GM12878 (cell line): ENCODE measurements around the gene IFNAR2. TPM values are rescaled to one million over a fixed set of nuclear protein-coding genes. Genes with fewer than 3 reads are reported as not detected.
A peak's percentile ranks its signal among the peaks of the same experiment; 100 is the strongest.

Source experiments
- ATF7 ChIP-seq: fragments of 450-650 bp; IDR thresholded peaks from 2 replicates; pipeline ENCODE4 v1.6.1; 2016; ENCODE audit warnings: low read depth, mild to moderate bottlenecking
- IKZF1 ChIP-seq: fragments of 450-650 bp; conservative IDR thresholded peaks from 2 replicates; pipeline ENCODE4 v1.6.1; 2017; ENCODE audit warnings: antibody characterized with exemption, mild to moderate bottlenecking
- JUNB ChIP-seq: IDR thresholded peaks from 2 replicates; pipeline ENCODE4 v1.6.1; 2016; ENCODE audit warnings: antibody characterized with exemption, mild to moderate bottlenecking
- JUND ChIP-seq: IDR thresholded peaks from 2 replicates; pipeline ENCODE4 v1.6.1; 2012; ENCODE audit warnings: low read depth, mild to moderate bottlenecking, low read length, improper control_type of control experiment, moderate library complexity
- LARP7 ChIP-seq: fragments of 450-650 bp; IDR thresholded peaks from 2 replicates; pipeline ENCODE4 v1.6.1; 2017; ENCODE audit warnings: mild to moderate bottlenecking
- POU2F2 ChIP-seq: IDR thresholded peaks from 3 replicates; pipeline ENCODE4 v1.6.1; 2011; ENCODE audit warnings: low read depth, mild to moderate bottlenecking, low read length, borderline replicate concordance
- YY1 ChIP-seq: IDR thresholded peaks from 2 replicates; pipeline ENCODE4 v1.6.1; 2011; ENCODE audit warnings: low read depth, mild to moderate bottlenecking, low read length
- polyA plus RNA-seq, 11 experiments: library from polyadenylated mRNA; depleted of rRNA in 4 of 11; unstranded in 6 of 11; stranded (reverse) in 5 of 11; fragments of >200 nt; fragmentation: Nextera tagmentation in 4 of 11; fragmentation: Illumina TruSeq in 1 of 11; extraction: Ambion mirVana in 4 of 11; extraction: Trizol in 1 of 11; gene quantifications; 1 replicate in 1 of 11; 2 replicates in 10 of 11; pipeline versions ENCODE4 v1.2.1 to v1.2.3, GENCODE V29; 2011 to 2016; ENCODE audit warnings: inconsistent platforms in 2 of 11, missing spikeins in 2 of 11, low read depth in 1 of 11
- total RNA-seq, 4 experiments: library from RNA; depleted of rRNA in 3 of 4; stranded (reverse); fragments of >200 nt in 3 of 4; fragmentation: Illumina TruSeq in 1 of 4; extraction: Trizol in 1 of 4; gene quantifications; 2 replicates each; pipeline versions ENCODE4 v1.2.1 to v1.2.3, GENCODE V29; 2013 to 2021
- TF ChIP-seq, protein P1 (sequence below): fragments of 450-650 bp; IDR thresholded peaks from 2 replicates; pipeline ENCODE4 v1.6.1; 2017; ENCODE audit warnings: mild to moderate bottlenecking, low read depth, inconsistent platforms; ENCODE audit not compliant: poor library complexity, severe bottlenecking
- TF ChIP-seq, protein P2 (sequence below): fragments of 450-650 bp; IDR thresholded peaks from 2 replicates; pipeline ENCODE4 v1.6.1; 2017; ENCODE audit warnings: antibody characterized with exemption, mild to moderate bottlenecking, moderate library complexity
- TF ChIP-seq, protein P3 (sequence below): IDR thresholded peaks from 2 replicates; pipeline ENCODE4 v1.6.1; 2011; ENCODE audit warnings: mild to moderate bottlenecking, low read depth, low read length, moderate library complexity; ENCODE audit not compliant: insufficient replicate concordance
- TF ChIP-seq, protein P4 (sequence below), 3 experiments: IDR thresholded peaks in 2 of 3; conservative IDR thresholded peaks in 1 of 3; 2 replicates each; pipeline ENCODE4 v1.5.1; 2011; ENCODE audit warnings: low read depth in 3 of 3, low read length in 3 of 3, mild to moderate bottlenecking in 3 of 3, control low read depth in 2 of 3, moderate library complexity in 2 of 3, inconsistent platforms in 1 of 3, mixed read lengths in 1 of 3; ENCODE audit not compliant: control insufficient read depth in 2 of 3, insufficient read depth in 1 of 3; ENCODE audit errors: extremely low read depth in 1 of 3

Gene IFNAR2
- total and polyA plus RNA-seq, 10 of the 15 experiments (the other 5 are each of a cell fraction or from before 2014, with no cell fraction given) = 8.5 to 99.7 (median 58.1) TPM

DNA sequence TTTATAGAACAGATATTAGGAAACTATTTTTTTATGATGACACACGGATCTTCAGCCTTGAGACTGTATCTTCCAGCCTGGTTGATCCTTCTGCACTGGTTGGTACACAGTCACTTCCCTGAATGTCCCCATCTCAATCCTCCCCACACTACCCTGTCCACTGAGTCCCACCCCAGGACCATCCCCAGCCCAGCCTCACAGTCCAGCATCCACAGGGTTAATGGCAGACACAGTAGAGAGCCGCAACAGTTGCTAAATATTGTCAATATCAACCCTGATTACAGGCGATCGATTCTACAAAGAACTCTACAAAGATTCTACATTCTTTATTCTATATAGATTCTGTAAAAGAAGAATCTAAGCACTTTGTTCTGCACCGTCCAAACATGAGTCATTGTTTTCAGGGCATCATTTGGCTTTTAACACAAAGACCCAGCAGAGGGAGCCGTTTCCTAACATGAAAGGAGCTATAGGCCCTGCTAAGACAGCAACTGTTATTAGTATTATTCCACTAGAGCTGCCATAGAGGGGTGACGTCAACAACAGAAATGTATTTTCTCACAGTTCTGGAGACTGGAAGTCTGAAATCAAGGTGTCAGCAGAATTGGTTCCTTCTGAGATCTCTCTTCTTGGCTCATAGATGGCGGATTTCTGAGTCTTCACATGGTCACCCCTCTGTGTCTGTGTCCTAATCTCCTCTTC, 30.1 kb upstream of the IFNAR2 start (continued):
- TF ChIP-seq, protein P1, sequence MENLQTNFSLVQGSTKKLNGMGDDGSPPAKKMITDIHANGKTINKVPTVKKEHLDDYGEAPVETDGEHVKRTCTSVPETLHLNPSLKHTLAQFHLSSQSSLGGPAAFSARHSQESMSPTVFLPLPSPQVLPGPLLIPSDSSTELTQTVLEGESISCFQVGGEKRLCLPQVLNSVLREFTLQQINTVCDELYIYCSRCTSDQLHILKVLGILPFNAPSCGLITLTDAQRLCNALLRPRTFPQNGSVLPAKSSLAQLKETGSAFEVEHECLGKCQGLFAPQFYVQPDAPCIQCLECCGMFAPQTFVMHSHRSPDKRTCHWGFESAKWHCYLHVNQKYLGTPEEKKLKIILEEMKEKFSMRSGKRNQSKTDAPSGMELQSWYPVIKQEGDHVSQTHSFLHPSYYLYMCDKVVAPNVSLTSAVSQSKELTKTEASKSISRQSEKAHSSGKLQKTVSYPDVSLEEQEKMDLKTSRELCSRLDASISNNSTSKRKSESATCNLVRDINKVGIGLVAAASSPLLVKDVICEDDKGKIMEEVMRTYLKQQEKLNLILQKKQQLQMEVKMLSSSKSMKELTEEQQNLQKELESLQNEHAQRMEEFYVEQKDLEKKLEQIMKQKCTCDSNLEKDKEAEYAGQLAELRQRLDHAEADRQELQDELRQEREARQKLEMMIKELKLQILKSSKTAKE = peak; percentile 75
- TF ChIP-seq JUNB (peak; percentile 58), IKZF1 (0 out of 2 replicates have a peak, but pooled peaks have one; percentile 13), ATF7 (peak; percentile 98), POU2F2 (0 out of 3 replicates have a peak, but pooled peaks have one; percentile 28), JUND (0 out of 2 replicates have a peak, but pooled peaks have one; percentile 10), YY1 (peak; percentile 80), LARP7 (no peak)
- TF ChIP-seq, protein P2, sequence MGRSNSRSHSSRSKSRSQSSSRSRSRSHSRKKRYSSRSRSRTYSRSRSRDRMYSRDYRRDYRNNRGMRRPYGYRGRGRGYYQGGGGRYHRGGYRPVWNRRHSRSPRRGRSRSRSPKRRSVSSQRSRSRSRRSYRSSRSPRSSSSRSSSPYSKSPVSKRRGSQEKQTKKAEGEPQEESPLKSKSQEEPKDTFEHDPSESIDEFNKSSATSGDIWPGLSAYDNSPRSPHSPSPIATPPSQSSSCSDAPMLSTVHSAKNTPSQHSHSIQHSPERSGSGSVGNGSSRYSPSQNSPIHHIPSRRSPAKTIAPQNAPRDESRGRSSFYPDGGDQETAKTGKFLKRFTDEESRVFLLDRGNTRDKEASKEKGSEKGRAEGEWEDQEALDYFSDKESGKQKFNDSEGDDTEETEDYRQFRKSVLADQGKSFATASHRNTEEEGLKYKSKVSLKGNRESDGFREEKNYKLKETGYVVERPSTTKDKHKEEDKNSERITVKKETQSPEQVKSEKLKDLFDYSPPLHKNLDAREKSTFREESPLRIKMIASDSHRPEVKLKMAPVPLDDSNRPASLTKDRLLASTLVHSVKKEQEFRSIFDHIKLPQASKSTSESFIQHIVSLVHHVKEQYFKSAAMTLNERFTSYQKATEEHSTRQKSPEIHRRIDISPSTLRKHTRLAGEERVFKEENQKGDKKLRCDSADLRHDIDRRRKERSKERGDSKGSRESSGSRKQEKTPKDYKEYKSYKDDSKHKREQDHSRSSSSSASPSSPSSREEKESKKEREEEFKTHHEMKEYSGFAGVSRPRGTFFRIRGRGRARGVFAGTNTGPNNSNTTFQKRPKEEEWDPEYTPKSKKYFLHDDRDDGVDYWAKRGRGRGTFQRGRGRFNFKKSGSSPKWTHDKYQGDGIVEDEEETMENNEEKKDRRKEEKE = no peak
- TF ChIP-seq, protein P3, sequence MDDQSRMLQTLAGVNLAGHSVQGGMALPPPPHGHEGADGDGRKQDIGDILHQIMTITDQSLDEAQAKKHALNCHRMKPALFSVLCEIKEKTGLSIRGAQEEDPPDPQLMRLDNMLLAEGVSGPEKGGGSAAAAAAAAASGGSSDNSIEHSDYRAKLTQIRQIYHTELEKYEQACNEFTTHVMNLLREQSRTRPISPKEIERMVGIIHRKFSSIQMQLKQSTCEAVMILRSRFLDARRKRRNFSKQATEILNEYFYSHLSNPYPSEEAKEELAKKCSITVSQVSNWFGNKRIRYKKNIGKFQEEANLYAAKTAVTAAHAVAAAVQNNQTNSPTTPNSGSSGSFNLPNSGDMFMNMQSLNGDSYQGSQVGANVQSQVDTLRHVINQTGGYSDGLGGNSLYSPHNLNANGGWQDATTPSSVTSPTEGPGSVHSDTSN = no peak
- TF ChIP-seq, protein P4, sequence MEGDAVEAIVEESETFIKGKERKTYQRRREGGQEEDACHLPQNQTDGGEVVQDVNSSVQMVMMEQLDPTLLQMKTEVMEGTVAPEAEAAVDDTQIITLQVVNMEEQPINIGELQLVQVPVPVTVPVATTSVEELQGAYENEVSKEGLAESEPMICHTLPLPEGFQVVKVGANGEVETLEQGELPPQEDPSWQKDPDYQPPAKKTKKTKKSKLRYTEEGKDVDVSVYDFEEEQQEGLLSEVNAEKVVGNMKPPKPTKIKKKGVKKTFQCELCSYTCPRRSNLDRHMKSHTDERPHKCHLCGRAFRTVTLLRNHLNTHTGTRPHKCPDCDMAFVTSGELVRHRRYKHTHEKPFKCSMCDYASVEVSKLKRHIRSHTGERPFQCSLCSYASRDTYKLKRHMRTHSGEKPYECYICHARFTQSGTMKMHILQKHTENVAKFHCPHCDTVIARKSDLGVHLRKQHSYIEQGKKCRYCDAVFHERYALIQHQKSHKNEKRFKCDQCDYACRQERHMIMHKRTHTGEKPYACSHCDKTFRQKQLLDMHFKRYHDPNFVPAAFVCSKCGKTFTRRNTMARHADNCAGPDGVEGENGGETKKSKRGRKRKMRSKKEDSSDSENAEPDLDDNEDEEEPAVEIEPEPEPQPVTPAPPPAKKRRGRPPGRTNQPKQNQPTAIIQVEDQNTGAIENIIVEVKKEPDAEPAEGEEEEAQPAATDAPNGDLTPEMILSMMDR (IDR thresholded peaks at IDR 0.05 in 2 of 3, conservative IDR thresholded peaks at IDR 0.05 in 1 of 3; ENCODE audit: control insufficient read depth in 2 of 3, extremely low read depth in 1 of 3, insufficient read depth in 1 of 3, low read depth in 3 of 3, low read length in 3 of 3) = peak; percentile 74 to 90 (median 75)
